Measurements from ENCODE around the gene OR6C2.
"Not testable (repeated sequence)": the region's sequence is repeated elsewhere in the genome, so short reads cannot be mapped to it uniquely, and the experiment has no call there.

OR6C2 gene

DNA sequence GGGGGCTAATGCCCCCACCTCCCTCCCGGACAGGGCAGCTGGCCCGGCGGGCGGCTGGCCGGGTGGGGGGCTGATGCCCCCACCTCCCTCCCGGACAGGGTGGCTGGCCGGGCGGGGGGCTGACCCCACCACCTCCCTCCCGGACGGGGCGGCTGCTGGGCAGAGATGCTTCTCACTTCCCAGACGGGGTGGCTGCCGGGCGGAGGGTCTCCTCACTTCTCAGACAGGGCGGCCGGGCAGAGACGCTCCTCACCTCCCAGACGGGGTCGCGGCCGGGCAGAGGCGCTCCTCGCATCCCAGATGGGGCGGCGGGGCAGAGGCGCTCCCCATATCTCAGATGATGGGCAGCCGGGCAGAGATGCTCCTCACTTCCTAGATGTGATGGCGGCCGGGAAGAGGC is 35.3 kb downstream of the OR6C2 start:
- not testable (repeated sequence) for H3K27me3 ChIP-seq (ENCODE audit: low read depth, low read length); H3K36me3 ChIP-seq (ENCODE audit: control insufficient read depth in 1 of 2, insufficient read depth in 2 of 2, low read length in 2 of 2); H3K9me3 ChIP-seq (ENCODE audit: control insufficient read depth in 1 of 2, low read length in 2 of 2); H3K4me3 ChIP-seq (ENCODE audit: low read depth in 1 of 2, low read length in 2 of 2); H3K27ac ChIP-seq (ENCODE audit: low read length); H3K4me1 ChIP-seq (ENCODE audit: control insufficient read depth in 1 of 2, insufficient read depth in 2 of 2, low read length in 2 of 2)

DNA sequence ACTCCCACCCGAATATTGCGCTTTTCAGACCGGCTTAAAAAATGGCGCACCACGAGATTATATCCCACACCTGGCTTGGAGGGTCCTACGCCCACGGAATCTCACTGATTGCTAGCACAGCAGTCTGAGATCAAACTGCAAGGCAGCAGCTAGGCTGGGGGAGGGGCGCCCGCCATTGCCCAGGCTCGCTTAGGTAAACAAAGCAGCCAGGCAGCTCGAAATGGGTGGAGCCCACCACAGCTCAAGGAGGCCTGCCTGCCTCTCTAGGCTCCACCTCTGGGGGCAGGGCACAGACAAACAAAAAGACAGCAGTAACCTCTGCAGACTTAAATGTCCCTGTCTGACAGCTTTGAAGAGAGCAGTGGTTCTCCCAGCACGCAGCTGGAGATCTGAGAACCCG is 40.4 kb downstream of the OR6C2 start:
- not testable (repeated sequence) for H3K27ac ChIP-seq (ENCODE audit: low read length); H3K4me3 ChIP-seq (ENCODE audit: low read depth in 1 of 2, low read length in 2 of 2); H3K36me3 ChIP-seq (ENCODE audit: control insufficient read depth in 1 of 2, insufficient read depth in 2 of 2, low read length in 2 of 2); H3K27me3 ChIP-seq (ENCODE audit: low read depth, low read length); H3K9me3 ChIP-seq (ENCODE audit: control insufficient read depth in 1 of 2, low read length in 2 of 2); H3K4me1 ChIP-seq (ENCODE audit: control insufficient read depth in 1 of 2, insufficient read depth in 2 of 2, low read length in 2 of 2)

DNA sequence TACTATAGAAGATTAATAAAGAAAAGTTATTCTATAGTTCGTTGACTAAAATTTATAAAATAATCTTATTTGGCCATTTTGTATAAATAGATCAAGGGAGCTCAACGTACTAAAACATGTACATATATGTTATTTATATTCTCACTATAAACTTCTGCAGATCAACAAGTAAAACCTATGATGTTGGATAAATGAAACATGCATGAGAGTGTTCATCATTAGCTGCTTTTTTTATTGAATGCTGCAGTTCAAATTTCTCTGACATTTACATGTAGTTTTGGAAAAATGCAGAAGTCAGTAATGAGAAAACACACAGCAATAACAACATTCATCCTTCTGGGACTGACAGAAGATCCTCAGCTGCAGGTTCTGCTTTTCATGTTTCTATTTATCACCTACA is 48.2 kb downstream of the OR6C2 start, which contains the start of gene OR6C68:
TSS of gene OR6C68 (plus strand) at position 301 of the 400 bp plus-strand sequence. CDS start at position 301, 0 bp downstream.
- no peak within 1 kb of the TSS for H3K27ac ChIP-seq (ENCODE audit: low read length)
- no peak within 1 kb of the TSS for H3K4me3 ChIP-seq (ENCODE audit: low read depth in 1 of 2, low read length in 2 of 2)
- no peaks in the 10 kb centered on the region for H3K27me3 ChIP-seq (ENCODE audit: low read depth, low read length)
- H3K4me1 ChIP-seq (ENCODE audit: control insufficient read depth in 1 of 2, insufficient read depth in 2 of 2, low read length in 2 of 2): no peaks in the 10 kb centered on the region
- H3K9me3 ChIP-seq (ENCODE audit: control insufficient read depth in 1 of 2, low read length in 2 of 2): no peaks in the 10 kb centered on the region
- H3K36me3 ChIP-seq (ENCODE audit: control insufficient read depth in 1 of 2, insufficient read depth in 2 of 2, low read length in 2 of 2): no peaks in the 10 kb centered on the region

DNA sequence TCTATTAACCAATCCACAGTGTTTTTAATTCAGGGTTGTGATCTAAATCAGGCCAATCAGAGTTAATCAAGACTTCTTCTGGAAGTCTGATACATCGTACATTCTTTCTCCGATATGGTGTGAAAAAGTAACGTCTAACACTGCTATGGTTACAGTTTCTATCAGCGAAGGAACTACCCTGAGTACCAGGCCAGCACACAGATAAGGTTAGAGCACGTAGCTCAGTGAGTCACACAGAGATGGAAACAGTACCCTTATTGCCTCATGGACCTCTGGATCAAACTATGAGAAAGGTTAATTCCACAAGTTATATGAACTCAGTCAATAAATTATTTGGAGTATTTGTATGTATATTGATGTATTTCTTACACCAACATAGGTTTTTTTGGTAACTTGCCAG is 51.6 kb downstream of the OR6C2 start:
- Histone ChIP-seq H3K4me1 (ENCODE audit: control insufficient read depth in 1 of 2, insufficient read depth in 2 of 2, low read length in 2 of 2) (no peaks in the 10 kb centered on the region), H3K36me3 (ENCODE audit: control insufficient read depth in 1 of 2, insufficient read depth in 2 of 2, low read length in 2 of 2) (no peaks in the 10 kb centered on the region), H3K4me3 (ENCODE audit: low read depth in 1 of 2, low read length in 2 of 2) (no peak overlapping the region), H3K9me3 (ENCODE audit: control insufficient read depth in 1 of 2, low read length in 2 of 2) (no peaks in the 10 kb centered on the region), H3K27ac (ENCODE audit: low read length) (no peak overlapping the region), H3K27me3 (ENCODE audit: low read depth, low read length) (no peaks in the 10 kb centered on the region)

DNA sequence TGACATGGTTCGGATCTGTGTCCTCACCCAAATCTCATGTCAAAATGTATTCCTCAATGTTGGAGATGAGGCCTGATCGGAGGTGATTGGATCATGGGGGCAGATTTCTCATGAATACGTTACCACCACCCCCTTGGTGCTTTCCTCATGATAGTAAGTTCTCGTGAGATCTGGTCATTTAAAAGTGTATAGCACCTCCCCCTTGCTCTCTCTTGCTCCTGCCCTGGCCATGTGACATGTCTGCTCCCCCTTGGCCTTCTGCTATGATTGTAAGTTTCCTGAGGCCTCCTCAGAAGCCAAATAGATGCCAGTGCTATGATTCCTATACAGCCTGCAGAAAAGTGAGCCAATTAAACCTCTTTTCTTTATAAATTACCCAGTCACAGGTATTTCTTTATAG is 55.4 kb downstream of the OR6C2 start:
- no peaks in the 10 kb centered on the region for H3K4me1 ChIP-seq (ENCODE audit: control insufficient read depth in 1 of 2, insufficient read depth in 2 of 2, low read length in 2 of 2)
- H3K27me3 ChIP-seq (ENCODE audit: low read depth, low read length): no peaks in the 10 kb centered on the region
- no peak overlapping the region for H3K4me3 ChIP-seq (ENCODE audit: low read depth in 1 of 2, low read length in 2 of 2)
- H3K9me3 ChIP-seq (ENCODE audit: control insufficient read depth in 1 of 2, low read length in 2 of 2): no peaks in the 10 kb centered on the region
- no peaks in the 10 kb centered on the region for H3K36me3 ChIP-seq (ENCODE audit: control insufficient read depth in 1 of 2, insufficient read depth in 2 of 2, low read length in 2 of 2)
- no peak overlapping the region for H3K27ac ChIP-seq (ENCODE audit: low read length)

DNA sequence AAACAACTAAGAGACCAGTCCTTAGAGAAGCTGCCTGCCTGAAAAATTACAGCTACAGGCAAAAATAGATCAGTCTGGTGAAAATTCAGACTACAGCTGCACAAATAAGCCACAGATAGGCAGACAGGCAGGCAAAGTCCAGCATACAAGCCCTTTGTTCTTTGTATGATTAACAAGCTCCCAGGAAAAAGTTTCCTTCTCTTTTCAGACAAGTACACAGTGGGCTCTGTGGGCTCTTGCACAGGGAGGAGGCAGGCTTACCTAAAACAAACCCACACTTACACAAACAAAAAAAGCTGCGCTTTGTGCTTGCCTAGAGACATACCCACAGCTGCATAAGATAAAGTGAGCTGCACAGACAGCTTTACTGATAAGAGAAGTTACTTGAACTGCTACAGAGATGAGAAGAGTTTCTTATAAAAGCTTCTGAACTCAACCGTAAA is 56.0 kb downstream of the OR6C2 start:
- no peaks in the 10 kb centered on the region for H3K9me3 ChIP-seq (ENCODE audit: control insufficient read depth in 1 of 2, low read length in 2 of 2)
- no peaks in the 10 kb centered on the region for H3K36me3 ChIP-seq (ENCODE audit: control insufficient read depth in 1 of 2, insufficient read depth in 2 of 2, low read length in 2 of 2)
- no peaks in the 10 kb centered on the region for H3K4me1 ChIP-seq (ENCODE audit: control insufficient read depth in 1 of 2, insufficient read depth in 2 of 2, low read length in 2 of 2)
- H3K27me3 ChIP-seq (ENCODE audit: low read depth, low read length): no peaks in the 10 kb centered on the region
- H3K27ac ChIP-seq (ENCODE audit: low read length): no peak overlapping the region
- H3K4me3 ChIP-seq (ENCODE audit: low read depth in 1 of 2, low read length in 2 of 2): no peak overlapping the region

DNA sequence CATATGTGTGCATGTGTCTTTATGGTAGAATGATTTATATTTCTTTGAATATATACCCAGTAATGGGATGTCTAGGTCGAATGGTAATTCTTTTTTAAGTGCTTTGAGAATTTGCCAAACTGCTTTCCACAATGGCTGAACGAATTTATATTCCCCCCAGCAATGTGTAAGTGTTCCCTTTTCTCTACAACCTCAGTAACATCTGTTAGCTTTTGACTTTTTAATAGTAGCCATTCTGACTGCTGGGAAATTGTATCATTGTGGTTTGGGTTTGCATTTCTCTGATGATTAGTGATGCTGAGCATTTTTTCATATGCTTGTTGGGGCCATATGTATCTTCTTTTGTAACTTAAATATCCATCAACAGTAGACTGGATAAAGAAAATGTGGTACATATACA is 57.7 kb downstream of the OR6C2 start:
- no peak overlapping the region for H3K4me3 ChIP-seq (ENCODE audit: low read depth in 1 of 2, low read length in 2 of 2)
- H3K36me3 ChIP-seq (ENCODE audit: control insufficient read depth in 1 of 2, insufficient read depth in 2 of 2, low read length in 2 of 2): no peaks in the 10 kb centered on the region
- no peaks in the 10 kb centered on the region for H3K4me1 ChIP-seq (ENCODE audit: control insufficient read depth in 1 of 2, insufficient read depth in 2 of 2, low read length in 2 of 2)
- H3K27me3 ChIP-seq (ENCODE audit: low read depth, low read length): no peaks in the 10 kb centered on the region
- H3K9me3 ChIP-seq (ENCODE audit: control insufficient read depth in 1 of 2, low read length in 2 of 2): no peaks in the 10 kb centered on the region
- H3K27ac ChIP-seq (ENCODE audit: low read length): no peak overlapping the region
